SH-SY5Y (cell line): Measurements from ENCODE around the gene KIAA2012.

Experiments
- GATA2 ChIP-seq: IDR thresholded peaks from 2 replicates; pipeline ENCODE4 v1.6.1; 2011; ENCODE audit warnings: mild to moderate bottlenecking, low read depth, low read length
- GATA3 ChIP-seq: IDR thresholded peaks from 2 replicates; pipeline ENCODE4 v1.6.1; 2011; ENCODE audit warnings: low read depth, mild to moderate bottlenecking, low read length, moderate library complexity

- no peak for TF ChIP-seq GATA3
- TF ChIP-seq GATA2 = no peak
Observed at GRCh38 chr2:202187570-202187969, 114.5 kb downstream of the KIAA2012 start.
